Prostate gland (tissue), 2 donors: Measurements from ENCODE around the gene HNRNPL. TPM values are rescaled to one million over a fixed set of nuclear protein-coding genes. Genes with fewer than 3 reads are reported as not detected.
"Not testable (repeated sequence)": the region's sequence is repeated elsewhere in the genome, so short reads cannot be mapped to it uniquely, and the experiment has no call there.

Source experiments
- DNase-seq: peaks from one replicate; pipeline ENCODE4 v3.0.0-alpha.2; 2019; ENCODE audit warnings: low spot score
- H3K27ac ChIP-seq, 2 donors: fragments of 200-600 bp; sonication (generic); 2 replicates each; pipeline ENCODE4 v1.5.1; 2017 to 2019
- H3K27me3 ChIP-seq: fragments of 200-600 bp; sonication (generic); replicated peaks from 2 replicates; pipeline ENCODE4 v1.5.1; 2019; ENCODE audit not compliant: insufficient read depth
- H3K36me3 ChIP-seq, 2 donors: fragments of 200-600 bp; sonication (generic); 1 replicate in 1 of 2; 2 replicates in 1 of 2; pipeline versions ENCODE4 v1.5.1 to v1.8.1; 2017 to 2019
- H3K4me1 ChIP-seq: fragments of 200-600 bp; sonication (generic); replicated peaks from 2 replicates; pipeline ENCODE4 v1.5.1; 2019
- H3K4me3 ChIP-seq, 2 donors: fragments of 200-600 bp; sonication (generic); 2 replicates each; pipeline ENCODE4 v1.5.1; 2017 to 2019
- H3K9me3 ChIP-seq: fragments of 200-600 bp; sonication (generic); 2 replicates; pipeline ENCODE4 v1.5.1; 2017
- POLR2A ChIP-seq: fragments of 450-650 bp; IDR thresholded peaks from one replicate; pipeline ENCODE4 v1.6.1; 2016; ENCODE audit warnings: antibody characterized with exemption, mild to moderate bottlenecking
- POLR2AphosphoS5 ChIP-seq: sonication (generic); formaldehyde crosslinking; IDR thresholded peaks from one replicate; pipeline ENCODE4 v1.6.1; 2017; ENCODE audit warnings: antibody characterized with exemption
- WGBS: methylation state at CpG from one replicate; pipeline ENCODE4 v1.1.5; 2018; 5-methylcytosine and 5-hydroxymethylcytosine counted together
- intact Hi-C: fragments of 100-400 bp; cut with DNase I; formaldehyde crosslinking; loops from one replicate; pipeline ENCODE4 v1.14.2; 2022
- total RNA-seq, 2 donors: library from RNA; depleted of rRNA; stranded (reverse); fragments of >200 nt; gene quantifications; one replicate each; pipeline ENCODE4 v1.1.0, GENCODE V29; 2016
- TF ChIP-seq, protein P1 (sequence below), 4 experiments: fragments of 200-600 bp in 2 of 4; fragments of 450-650 bp in 2 of 4; sonication (generic) in 2 of 4; IDR thresholded peaks; 1 replicate in 3 of 4; 2 replicates in 1 of 4; pipeline ENCODE4 v1.5.1; 2016 to 2019; ENCODE audit warnings: antibody characterized with exemption in 4 of 4, mild to moderate bottlenecking in 2 of 4, moderate library complexity in 2 of 4

Gene HNRNPL
- total RNA-seq, 2 donors from 2014 or later = 210 to 231 TPM

DNA sequence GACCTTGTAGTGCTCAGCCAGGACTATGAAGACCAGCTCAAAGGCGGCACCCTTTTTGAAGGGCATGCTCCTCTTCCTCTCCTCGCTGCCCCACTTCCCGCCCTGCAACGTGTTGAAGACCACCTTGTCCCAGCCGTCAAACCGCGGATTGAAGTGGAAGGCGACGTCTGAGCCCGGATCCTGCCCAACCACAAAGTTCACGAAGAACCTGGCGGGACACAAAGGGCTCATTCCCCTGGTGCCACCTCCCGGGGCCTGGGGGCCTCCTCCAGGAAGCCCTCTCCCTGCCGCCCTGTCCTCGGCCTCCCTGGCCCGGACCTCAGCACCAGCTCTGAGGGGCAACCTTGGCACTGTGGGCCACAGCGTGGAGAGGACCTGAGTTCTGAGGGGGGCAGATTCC is 41.0 kb downstream of the HNRNPL start:
- Histone ChIP-seq H3K36me3 (no peaks in the 10 kb centered on the region), H3K27ac (no peak overlapping the region), H3K27me3 (no peaks in the 10 kb centered on the region), H3K4me1 (no peaks in the 10 kb centered on the region), H3K4me3 (no peak overlapping the region), H3K9me3 (no peaks in the 10 kb centered on the region)
- TF ChIP-seq, protein P1, sequence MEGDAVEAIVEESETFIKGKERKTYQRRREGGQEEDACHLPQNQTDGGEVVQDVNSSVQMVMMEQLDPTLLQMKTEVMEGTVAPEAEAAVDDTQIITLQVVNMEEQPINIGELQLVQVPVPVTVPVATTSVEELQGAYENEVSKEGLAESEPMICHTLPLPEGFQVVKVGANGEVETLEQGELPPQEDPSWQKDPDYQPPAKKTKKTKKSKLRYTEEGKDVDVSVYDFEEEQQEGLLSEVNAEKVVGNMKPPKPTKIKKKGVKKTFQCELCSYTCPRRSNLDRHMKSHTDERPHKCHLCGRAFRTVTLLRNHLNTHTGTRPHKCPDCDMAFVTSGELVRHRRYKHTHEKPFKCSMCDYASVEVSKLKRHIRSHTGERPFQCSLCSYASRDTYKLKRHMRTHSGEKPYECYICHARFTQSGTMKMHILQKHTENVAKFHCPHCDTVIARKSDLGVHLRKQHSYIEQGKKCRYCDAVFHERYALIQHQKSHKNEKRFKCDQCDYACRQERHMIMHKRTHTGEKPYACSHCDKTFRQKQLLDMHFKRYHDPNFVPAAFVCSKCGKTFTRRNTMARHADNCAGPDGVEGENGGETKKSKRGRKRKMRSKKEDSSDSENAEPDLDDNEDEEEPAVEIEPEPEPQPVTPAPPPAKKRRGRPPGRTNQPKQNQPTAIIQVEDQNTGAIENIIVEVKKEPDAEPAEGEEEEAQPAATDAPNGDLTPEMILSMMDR (IDR thresholded peaks at IDR 0.05) = no peak
- no peak for TF ChIP-seq POLR2A
- TF ChIP-seq POLR2AphosphoS5 = no peak
- DNase-seq = no peak
- 96% methylated on average over 17 of the region's 17 CpGs for WGBS
- intact Hi-C loops = no loop called here

DNA sequence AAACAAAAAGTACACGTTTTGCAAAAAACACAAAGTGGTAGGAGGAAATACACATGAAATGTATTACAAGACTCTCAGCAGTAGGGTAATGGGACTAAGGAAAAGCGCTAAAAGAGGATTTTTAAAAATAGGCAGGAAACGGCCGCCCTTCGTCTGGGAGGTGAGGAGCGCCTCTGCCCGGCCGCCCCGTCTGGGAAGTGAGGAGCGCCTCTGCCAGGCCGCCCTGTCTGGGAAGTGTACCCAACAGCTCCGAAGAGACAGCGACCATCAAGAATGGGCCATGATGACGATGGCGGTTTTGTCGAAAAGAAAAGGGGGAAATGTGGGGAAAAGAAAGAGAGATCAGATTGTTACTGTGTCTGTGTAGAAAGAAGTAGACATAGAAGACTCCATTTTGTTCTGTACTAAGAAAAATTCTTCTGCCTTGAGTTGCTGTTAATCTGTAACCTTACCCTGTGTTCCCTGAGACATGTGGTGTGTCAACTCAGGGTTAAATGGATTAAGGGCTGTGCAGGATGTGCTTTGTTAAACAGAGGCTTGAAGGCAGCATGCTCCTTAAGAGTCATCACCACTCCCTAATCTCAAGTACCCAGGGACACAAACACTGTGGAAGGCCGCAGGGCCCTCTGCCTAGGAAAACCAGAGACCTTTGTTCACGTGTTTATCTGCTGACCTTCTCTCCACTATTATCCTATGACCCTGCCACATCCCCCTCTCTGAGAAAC is 42.2 kb downstream of the HNRNPL start:
- H3K4me3 ChIP-seq, intact Hi-C loops, H3K4me1 ChIP-seq, H3K9me3 ChIP-seq, H3K27ac ChIP-seq, DNase-seq, H3K36me3 ChIP-seq, H3K27me3 ChIP-seq: not testable (repeated sequence)
- 90% methylated on average over 18 of the region's 18 CpGs for WGBS

DNA sequence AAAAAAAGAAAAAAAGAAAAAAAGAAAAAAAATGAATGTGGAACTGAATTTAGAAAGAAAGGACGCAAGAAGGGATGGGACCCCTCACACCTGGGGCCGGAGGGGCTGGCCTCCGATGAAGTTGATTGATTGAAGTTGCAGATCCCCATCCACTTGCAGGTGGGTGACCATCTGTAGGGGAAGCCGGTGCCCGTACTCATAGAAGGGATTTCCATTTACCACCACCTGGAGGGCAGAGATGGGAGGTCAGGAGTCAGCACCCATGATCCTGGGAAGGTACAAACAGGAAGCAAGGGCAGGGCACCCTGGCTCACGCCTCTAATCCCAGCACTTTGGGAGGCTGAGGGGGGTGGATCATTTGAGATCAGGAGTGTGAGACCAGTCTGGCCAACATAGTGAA is 43.4 kb downstream of the HNRNPL start:
- 93% methylated on average over 6 of the region's 6 CpGs for WGBS
- Histone ChIP-seq H3K36me3 (no peaks in the 10 kb centered on the region), H3K4me1 (no peaks in the 10 kb centered on the region), H3K9me3 (no peaks in the 10 kb centered on the region), H3K4me3 (no peak overlapping the region), H3K27me3 (no peaks in the 10 kb centered on the region), H3K27ac (no peak overlapping the region)
- intact Hi-C loops = no loop called here
- TF ChIP-seq, protein P1 (IDR thresholded peaks at IDR 0.05) = no peak
- TF ChIP-seq POLR2A (no peak), POLR2AphosphoS5 (no peak)
- DNase-seq = no peak

DNA sequence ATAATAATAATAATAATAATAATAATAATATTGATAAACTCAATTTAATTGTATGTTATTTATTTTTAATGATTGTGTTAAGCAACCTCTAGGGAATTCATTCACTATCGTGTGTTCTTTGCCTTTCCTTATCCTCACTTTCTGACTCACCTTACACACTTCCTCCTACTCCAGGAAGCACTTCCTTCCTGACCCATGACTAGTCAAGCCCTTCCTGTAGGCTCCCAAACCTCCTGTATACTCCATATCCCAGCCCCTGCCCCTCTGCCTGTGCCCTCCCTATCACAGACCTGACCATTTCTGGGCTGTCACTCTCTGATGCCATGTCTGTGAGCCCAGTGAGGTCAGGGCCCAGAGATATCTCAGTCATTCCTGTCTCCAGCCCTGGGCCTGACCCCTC is 44.6 kb downstream of the HNRNPL start:
- DNase-seq = no peak
- Histone ChIP-seq H3K4me1 (no peaks in the 10 kb centered on the region), H3K9me3 (no peaks in the 10 kb centered on the region), H3K27ac (no peak overlapping the region), H3K36me3 (no peaks in the 10 kb centered on the region), H3K4me3 (no peak overlapping the region), H3K27me3 (no peaks in the 10 kb centered on the region)
- intact Hi-C loops = no loop called here
- WGBS = 84% methylated on average over 1 of the region's 1 CpG
- TF ChIP-seq, protein P1 (IDR thresholded peaks at IDR 0.05) = no peak
- TF ChIP-seq POLR2A = no peak
- TF ChIP-seq POLR2AphosphoS5 = no peak

DNA sequence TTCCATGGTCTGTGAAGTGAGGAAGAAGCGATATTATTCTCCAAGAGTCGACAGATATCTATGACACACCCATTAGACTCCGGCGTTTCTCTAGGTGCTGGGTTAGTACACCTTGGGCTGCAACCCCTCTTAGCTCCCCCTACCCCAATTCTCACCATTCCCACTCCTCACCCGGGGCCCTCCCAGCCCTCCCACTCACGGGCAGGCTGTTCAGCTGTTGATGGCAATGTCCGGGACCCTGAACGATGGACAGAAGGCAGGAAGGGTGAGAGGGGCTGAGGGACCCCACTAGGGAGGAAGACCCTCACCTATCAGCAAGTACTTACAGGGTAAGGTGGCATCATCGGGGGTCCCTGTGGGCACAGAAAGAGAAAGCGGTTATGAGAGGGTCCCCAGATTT is 46.2 kb downstream of the HNRNPL start:
- H3K9me3 ChIP-seq = no peaks in the 10 kb centered on the region
- DNase-seq = no peak
- H3K4me3 ChIP-seq = no peak overlapping the region
- 84% methylated on average over 10 of the region's 10 CpGs for WGBS
- no peaks in the 10 kb centered on the region for H3K27me3 ChIP-seq
- H3K27ac ChIP-seq = no peak overlapping the region
- no peaks in the 10 kb centered on the region for H3K4me1 ChIP-seq
- intact Hi-C loops = no loop called here
- TF ChIP-seq POLR2AphosphoS5 = no peak
- no peak for TF ChIP-seq POLR2A
- TF ChIP-seq, protein P1 (IDR thresholded peaks at IDR 0.05) = no peak
- H3K36me3 ChIP-seq = no peaks in the 10 kb centered on the region
